ENCODE data around the gene TAS2R20. TPM values are rescaled to one million over a fixed set of nuclear protein-coding genes. Genes with fewer than 3 reads are reported as not detected.

TAS2R20 gene
- total RNA-seq, 1 experiment from 2014 or later = 1.3 TPM

GRCh38 chr12:10982244-10982643 lies 15.9 kb downstream of the TAS2R20 start:
- Histone ChIP-seq H3K27ac (ENCODE audit: insufficient read length, low read depth, low read length) (no peak overlapping the region), H3K23me2 (ENCODE audit: insufficient read length, low read depth, low read length, poor library complexity, severe bottlenecking) (no peaks in the 10 kb centered on the region), H3K79me2 (ENCODE audit: insufficient read depth, low read length) (no peaks in the 10 kb centered on the region), H2BK12ac (ENCODE audit: insufficient read length, low read depth, low read length) (no peak overlapping the region), H2BK15ac (ENCODE audit: low read depth, low read length) (no peak overlapping the region), H2AFZ (ENCODE audit: low read length) (no peak overlapping the region), H2BK5ac (ENCODE audit: insufficient read length, low read length) (no peak overlapping the region), H2BK20ac (ENCODE audit: low read depth, low read length, poor library complexity, severe bottlenecking) (no peak overlapping the region), H3K23ac (ENCODE audit: insufficient read length, low read depth, low read length) (no peak overlapping the region), H3K4me1 (ENCODE audit: insufficient read depth, low read length) (no peaks in the 10 kb centered on the region; the same call in 1 of the 2 replicates), H3K79me1 (ENCODE audit: insufficient read depth, low read depth, low read length, poor library complexity, severe bottlenecking) (no peaks in the 10 kb centered on the region), H3K9ac (ENCODE audit: extremely low read depth, insufficient read length, low read length) (no peak overlapping the region), H4K20me1 (ENCODE audit: control insufficient read depth, insufficient read depth, insufficient read length) (no peaks in the 10 kb centered on the region), H3T11ph (ENCODE audit: low read length) (no peak overlapping the region), H3K14ac (ENCODE audit: insufficient read depth, low read length) (no peak overlapping the region), H4K5ac (ENCODE audit: insufficient read length, low read depth, low read length) (no peak overlapping the region), H4K91ac (ENCODE audit: insufficient read length, low read depth, low read length) (no peak overlapping the region), H3K4ac (ENCODE audit: low read depth, low read length) (no peak overlapping the region), H2BK120ac (ENCODE audit: low read depth, low read length, poor library complexity, severe bottlenecking) (no peak overlapping the region), H3K9me3 (ENCODE audit: control insufficient read depth, low read depth, low read length) (no peaks in the 10 kb centered on the region), H3K4me2 (ENCODE audit: insufficient read depth, insufficient read length, low read length) (no peak overlapping the region), H4K8ac (replicated peaks; ENCODE audit: insufficient read length, low read depth, low read length) (no peak overlapping the region), H2AK5ac (ENCODE audit: insufficient read length, low read length) (no peak overlapping the region), H3K18ac (ENCODE audit: insufficient read length, low read depth, low read length) (no peak overlapping the region), H3K27me3 (ENCODE audit: insufficient read depth, low read length) (no peaks in the 10 kb centered on the region), H3K56ac (ENCODE audit: insufficient read length, low read depth, low read length) (no peak overlapping the region)
- Mint-ChIP-seq H3K36me3 (ENCODE audit: insufficient read depth in 1 of 3, low read depth in 3 of 3) (0 out of 7 replicates have a peak, but pooled peaks cover 0 to under 1% (median 0%) of the 10 kb centered on the region in 3 experiments), H3K4me3 (no peak overlapping the region), H3K27ac (no peak overlapping the region), H3K9me3 (no peaks in the 10 kb centered on the region), H3K4me1 (peaks cover 23% of the 10 kb centered on the region in 2 experiments), H3K27me3 (ENCODE audit: low read depth) (no peaks in the 10 kb centered on the region)
- no peak for DNase-seq
- WGBS (ENCODE audit: extremely low coverage, insufficient read length, low lambda C conversion rate) = no CpG with 5 or more reads among the region's 5 CpGs
- TF ChIP-seq CTCF (conservative IDR thresholded peaks at IDR 0.05) = no peak
